Suppressor macrophage treated with lipopolysaccharide for 4 hours (primary cell): Measurements from ENCODE around the gene TFCP2.
A peak's percentile ranks its signal among the peaks of the same experiment; 100 is the strongest.
"Not testable (repeated sequence)": the region's sequence is repeated elsewhere in the genome, so short reads cannot be mapped to it uniquely, and the experiment has no call there.

ENCODE experiments used
- DNase-seq: peaks from one replicate; pipeline ENCODE4 v3.0.0-alpha.2; 2020

TFCP2 gene

GRCh38 chr12:51172515-51173431, at the start of gene TFCP2:
TSS of gene TFCP2 (minus strand) at chr12:51173135. CDS start at chr12:51172422, 713 bp downstream.
- peak; percentile 98 for DNase-seq

GRCh38 chr12:51222461-51222860, 49.5 kb upstream of the TFCP2 start:
- DNase-seq = no peak

GRCh38 chr12:51219857-51220256, 46.9 kb upstream of the TFCP2 start:
- DNase-seq = not testable (repeated sequence)

GRCh38 chr12:51219322-51219721, 46.4 kb upstream of the TFCP2 start:
- no peak for DNase-seq

DNA sequence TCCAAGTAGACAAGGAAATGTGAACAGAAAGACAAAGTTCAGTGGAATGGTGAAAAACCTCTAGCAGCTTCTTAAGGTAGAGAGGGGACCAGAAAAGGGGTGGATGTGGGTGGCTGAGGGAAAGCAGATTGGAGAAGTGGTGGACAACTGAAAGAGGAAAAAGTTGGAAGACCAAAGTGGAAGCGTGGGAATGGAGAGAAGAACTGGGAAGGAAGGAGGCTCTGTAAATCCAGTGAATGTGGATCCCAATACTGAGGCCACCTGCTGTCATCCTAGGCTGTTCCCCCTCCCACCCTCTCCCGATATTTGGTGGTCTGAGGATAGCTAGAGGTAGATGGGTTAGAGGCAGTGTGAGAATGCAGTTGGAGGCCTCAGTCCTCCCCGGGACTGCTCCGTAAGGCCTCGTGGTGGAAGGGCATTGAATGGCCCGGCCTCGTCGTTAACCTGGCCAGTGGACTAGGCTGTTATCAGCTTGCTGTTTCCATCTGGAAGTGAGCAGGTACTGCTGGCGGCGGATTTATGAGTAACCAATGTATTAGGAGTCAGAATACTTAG, 45.7 kb upstream of the TFCP2 start:
- peak; percentile 21 for DNase-seq

GRCh38 chr12:51217968-51218606, 45.2 kb upstream of the TFCP2 start, which contains the start of gene POU6F1:
TSS of gene POU6F1 (minus strand) at chr12:51218062. CDS start at chr12:51206836, 11,226 bp downstream.
- peak; percentile 72 for DNase-seq

GRCh38 chr12:51217133-51217967, 44.4 kb upstream of the TFCP2 start:
- no peak for DNase-seq

- DNase-seq = no peak
These were observed 43.7 kb upstream of the TFCP2 start for GRCh38 chr12:51216642-51217041.

- DNase-seq = no peak
These were observed 42.0 kb upstream of the TFCP2 start for GRCh38 chr12:51214895-51215294.

DNA sequence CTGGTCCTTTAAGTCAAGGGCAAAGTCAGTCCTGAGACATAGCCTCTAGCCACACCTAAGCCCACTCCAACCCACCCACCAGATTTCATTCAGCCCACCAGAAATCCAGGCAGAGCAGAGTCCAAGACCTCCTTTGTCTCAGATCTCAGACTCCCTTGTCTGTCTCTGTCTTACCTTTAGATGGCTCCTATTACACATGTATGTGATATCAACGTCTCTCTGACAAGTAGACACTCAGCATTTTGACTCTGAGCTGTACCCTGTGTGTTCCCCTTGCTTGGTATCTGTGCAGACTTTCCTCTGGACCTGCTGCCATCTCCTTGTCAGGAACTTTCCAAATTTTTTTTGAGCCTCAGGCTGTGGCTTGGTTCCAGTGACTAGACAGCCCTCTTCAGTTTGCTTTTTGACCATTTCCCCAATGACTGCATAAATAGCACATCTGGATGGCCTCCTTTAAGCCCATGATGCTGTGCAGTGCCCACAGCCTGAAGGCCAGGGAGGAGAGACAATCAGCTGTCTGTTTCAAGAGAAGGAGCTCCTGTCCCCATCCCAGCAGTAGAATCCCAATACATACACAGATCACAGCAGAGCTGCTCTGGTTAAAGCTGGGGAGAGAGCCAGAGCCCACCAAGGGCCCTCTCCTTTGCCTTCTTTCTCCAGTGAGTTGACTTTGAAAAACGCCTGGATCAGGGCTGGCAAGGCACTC, 37.9 kb upstream of the TFCP2 start:
- no peak for DNase-seq

DNA sequence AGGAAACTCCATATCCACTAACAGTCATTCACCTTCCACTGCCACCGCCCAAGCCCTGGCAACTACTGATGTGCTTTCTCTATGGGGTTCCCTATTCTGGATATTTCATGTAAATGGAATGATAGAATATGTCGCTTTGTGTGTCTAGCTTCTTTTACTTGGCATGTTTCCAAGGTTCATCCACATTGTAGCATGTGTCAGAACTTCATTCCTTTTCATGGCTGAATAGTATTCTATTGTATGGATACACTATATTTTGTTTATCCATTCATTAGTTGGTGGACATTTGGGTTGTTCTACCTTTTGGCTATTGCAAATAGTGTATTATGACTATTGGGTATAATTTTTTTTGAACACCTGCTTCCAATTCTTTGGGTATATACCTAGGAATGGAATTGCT, 36.3 kb upstream of the TFCP2 start:
- DNase-seq = no peak

GRCh38 chr12:51208016-51208660, 35.2 kb upstream of the TFCP2 start:
- no peak for DNase-seq

DNA sequence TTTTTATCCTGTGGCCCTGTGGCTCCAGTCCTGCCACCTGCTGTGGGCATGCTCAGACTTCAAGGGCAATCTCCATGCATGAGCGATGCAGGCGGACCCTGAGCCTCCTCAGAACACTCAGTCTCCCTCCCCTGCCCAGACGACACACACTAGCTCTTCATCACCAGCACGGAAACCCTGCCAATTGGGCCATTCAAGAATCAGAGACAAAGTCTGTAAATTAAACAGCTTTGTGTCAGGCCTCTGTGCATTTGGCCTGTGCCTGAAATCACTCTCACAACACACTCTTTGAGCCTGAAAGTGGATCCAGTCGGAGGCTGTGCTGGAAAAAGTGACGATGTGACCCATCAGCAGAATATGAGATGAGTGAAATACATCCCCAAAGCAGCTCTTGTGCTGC, 32.4 kb upstream of the TFCP2 start:
- DNase-seq = no peak

DNA sequence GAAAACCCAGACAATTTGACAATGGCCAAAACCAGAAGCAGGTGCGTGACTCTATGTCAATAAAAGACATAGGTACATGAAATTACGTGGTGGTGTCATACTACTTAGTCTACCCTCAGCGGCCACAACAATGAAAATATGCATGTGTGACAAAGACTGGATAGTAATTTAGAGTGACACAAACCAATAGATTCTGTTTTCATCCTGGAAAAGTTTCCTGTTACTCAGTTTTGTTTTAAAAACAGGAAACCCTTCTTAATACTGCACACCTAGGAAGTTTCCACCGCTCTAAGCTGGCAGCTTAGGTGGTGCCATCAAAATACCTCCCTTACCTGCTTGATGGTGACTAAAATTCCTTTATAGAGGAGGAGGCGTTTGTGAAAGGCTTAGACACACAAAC, 29.8 kb upstream of the TFCP2 start:
- no peak for DNase-seq

GRCh38 chr12:51200806-51201205, 27.9 kb upstream of the TFCP2 start:
- DNase-seq = no peak

- no peak for DNase-seq
These were observed 27.2 kb upstream of the TFCP2 start for GRCh38 chr12:51200156-51200555.

DNA sequence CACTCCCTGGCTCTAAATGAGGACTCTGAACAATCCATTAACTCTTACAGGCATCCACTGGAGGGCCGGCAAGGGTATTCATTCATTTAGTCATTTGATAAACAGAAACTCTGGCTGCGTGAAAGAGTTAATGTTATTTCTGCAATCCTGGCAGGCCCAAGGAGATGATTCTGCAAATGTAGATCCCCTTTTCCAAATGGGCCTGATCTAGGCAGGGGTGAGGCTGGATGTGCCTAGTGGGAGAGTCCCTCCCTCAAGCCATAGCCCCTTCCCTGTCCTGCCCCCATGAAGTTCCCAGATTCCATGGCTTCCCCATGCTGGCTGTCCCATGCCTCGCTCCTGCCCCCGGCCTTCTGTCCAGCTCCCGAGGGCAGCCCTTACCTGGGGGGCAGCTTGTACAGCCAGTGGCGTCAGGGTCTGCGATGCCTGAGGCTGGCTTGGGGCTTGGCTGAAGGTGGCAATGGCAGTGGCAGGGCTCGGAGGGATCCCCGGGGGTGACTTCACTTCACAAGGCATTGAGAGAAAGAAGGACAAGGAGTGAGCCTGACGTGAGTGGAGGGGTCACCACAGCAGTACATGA, 26.5 kb upstream of the TFCP2 start:
- peak; percentile 30 for DNase-seq

- no peak for DNase-seq
These were observed 25.8 kb upstream of the TFCP2 start for GRCh38 chr12:51198568-51199365.

- DNase-seq = no peak
These were observed 25.0 kb upstream of the TFCP2 start for GRCh38 chr12:51197736-51198567.
